HG02798 (cell line): ENCODE measurements around the gene OSBPL3.
"Not testable (repeated sequence)": the region's sequence is repeated elsewhere in the genome, so short reads cannot be mapped to it uniquely, and the experiment has no call there.

Experiments used
- ATAC-seq: cut with Tn5 transposase; IDR thresholded peaks from one replicate; pipeline ENCODE4 v1.9.1; 2021; ENCODE audit warnings: mild to moderate bottlenecking; ENCODE audit not compliant: unreplicated experiment, poor library complexity

Gene OSBPL3, protein sequence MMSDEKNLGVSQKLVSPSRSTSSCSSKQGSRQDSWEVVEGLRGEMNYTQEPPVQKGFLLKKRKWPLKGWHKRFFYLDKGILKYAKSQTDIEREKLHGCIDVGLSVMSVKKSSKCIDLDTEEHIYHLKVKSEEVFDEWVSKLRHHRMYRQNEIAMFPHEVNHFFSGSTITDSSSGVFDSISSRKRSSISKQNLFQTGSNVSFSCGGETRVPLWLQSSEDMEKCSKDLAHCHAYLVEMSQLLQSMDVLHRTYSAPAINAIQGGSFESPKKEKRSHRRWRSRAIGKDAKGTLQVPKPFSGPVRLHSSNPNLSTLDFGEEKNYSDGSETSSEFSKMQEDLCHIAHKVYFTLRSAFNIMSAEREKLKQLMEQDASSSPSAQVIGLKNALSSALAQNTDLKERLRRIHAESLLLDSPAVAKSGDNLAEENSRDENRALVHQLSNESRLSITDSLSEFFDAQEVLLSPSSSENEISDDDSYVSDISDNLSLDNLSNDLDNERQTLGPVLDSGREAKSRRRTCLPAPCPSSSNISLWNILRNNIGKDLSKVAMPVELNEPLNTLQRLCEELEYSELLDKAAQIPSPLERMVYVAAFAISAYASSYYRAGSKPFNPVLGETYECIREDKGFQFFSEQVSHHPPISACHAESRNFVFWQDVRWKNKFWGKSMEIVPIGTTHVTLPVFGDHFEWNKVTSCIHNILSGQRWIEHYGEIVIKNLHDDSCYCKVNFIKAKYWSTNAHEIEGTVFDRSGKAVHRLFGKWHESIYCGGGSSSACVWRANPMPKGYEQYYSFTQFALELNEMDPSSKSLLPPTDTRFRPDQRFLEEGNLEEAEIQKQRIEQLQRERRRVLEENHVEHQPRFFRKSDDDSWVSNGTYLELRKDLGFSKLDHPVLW

GRCh38 chr7:24979863-24980533 lies at the start of gene OSBPL3:
Gene OSBPL3, minus strand, starts transcription at chr7:24980178. Its CDS starts 87,706 bp downstream, at chr7:24892472.
- ATAC-seq = peak; percentile 79

GRCh38 chr7:25029075-25029474 lies 49.1 kb upstream of the OSBPL3 start:
- no peak for ATAC-seq

DNA sequence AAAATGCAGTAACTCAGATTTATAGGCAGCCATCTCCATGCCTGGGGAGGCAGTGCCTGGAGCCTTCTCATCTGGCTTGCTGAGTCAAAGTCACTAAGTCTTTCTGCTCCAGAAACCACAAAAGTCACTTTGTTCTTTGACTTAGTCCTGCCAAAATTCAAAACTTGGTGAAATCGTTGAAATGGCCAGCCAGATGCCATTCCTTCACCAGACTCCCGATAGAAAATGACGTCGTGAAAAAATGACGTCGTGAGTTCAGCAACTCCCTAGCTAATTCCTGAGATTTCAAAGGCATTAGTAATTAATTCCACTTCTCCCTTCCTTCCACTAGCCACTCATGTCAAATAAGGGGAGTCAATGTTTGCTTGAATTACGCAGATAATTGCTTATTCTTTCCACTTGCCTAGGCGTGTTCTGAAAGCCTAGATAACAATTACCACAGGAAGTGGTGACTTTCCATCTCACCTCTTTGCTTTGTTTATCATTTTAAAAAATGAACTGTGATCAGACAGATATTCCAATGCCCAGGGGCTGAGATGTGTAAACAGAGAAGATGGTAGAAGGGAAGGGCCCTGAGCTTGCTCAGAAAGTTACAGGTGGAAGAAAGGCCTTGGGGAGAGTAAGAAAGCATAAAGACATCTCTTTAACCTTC lies 48.5 kb upstream of the OSBPL3 start:
- no peak for ATAC-seq

DNA sequence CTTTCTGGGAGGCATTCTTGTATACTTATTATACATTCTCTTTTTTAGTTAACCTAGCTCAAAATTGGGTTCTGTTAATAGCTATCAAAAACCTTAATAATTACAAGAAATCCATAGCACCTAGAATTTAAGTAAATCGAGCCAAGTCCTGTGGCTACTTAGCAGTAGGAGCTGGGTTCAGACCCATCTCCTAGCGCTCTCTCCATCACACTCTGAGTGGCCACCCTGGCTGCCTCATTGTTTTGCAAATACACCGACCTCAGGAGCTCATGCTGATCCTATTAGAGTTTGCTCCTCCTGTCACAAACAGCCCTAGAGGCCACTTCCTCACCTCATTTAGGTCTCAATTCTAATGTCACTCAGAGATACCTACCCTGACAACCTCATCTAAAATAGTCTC lies 46.2 kb upstream of the OSBPL3 start:
- ATAC-seq = no peak

- no peak for ATAC-seq
Measured at GRCh38 chr7:25025218-25025671, 45.3 kb upstream of the OSBPL3 start.

- no peak for ATAC-seq
Measured at GRCh38 chr7:25024066-25024465, 44.1 kb upstream of the OSBPL3 start.

- ATAC-seq = not testable (repeated sequence)
Measured at GRCh38 chr7:25017671-25018070, 37.7 kb upstream of the OSBPL3 start.

DNA sequence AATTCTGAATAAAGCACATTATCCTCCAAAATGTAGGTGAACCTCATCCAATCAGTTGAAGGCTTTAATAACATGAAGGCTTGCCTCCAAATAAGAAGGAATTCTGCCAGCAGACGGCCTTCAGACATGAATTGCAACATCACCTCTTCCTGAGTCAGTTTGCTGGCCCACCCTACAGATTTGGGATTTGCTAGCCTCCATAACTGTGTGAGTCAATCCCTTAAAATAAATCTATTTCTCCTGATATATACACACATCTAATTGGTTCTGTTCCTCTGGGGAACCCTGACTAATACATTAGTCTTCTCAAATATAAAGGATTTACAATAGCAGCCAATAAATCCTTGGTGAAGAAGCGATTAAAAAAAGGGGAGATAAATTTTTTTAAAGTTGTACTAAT lies 34.8 kb upstream of the OSBPL3 start:
- no peak for ATAC-seq

DNA sequence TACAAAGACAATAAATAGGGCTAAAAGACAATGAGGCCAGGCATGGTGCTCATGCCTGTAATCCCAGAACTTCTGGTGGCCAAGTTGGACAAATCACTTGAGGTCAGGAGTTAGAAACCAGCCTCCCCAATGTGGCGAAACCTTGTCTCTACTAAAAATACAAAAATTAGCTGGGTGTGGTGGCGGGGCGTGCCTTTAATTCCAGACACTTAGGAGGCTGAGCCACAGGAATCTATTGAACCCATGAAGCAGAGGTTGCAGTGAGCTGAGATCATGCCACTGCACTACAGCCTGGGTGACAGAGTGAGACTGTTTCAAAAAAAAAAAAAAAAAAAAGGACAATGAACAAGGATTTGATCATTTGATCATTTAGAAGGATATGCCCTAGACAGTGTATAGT lies 32.7 kb upstream of the OSBPL3 start:
- ATAC-seq = not testable (repeated sequence)

- no peak for ATAC-seq
Measured at GRCh38 chr7:25012254-25012653, 32.3 kb upstream of the OSBPL3 start.

GRCh38 chr7:25009257-25009656 lies 29.3 kb upstream of the OSBPL3 start:
- ATAC-seq = no peak

- ATAC-seq = no peak
Measured at GRCh38 chr7:25007668-25008067, 27.7 kb upstream of the OSBPL3 start.

GRCh38 chr7:25006276-25006675 lies 26.3 kb upstream of the OSBPL3 start:
- no peak for ATAC-seq

DNA sequence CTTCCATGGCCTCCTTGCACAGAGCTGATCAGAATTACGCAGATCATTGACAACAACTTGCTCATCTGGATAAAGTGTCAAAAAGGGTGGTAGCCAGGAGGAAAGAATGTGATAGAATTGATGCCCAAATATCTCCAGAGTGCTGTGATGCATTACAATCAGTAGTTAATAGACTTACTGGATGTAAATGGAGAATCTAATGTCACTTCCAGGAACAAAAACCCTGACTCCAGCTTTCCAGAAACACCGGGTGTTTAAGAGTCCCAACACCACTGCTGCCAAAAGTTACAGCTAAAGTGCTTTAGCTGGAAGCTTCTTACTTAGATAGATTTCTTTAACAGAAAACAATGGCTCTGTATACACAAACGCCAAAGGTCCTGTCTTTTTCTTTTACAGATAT lies 25.7 kb upstream of the OSBPL3 start:
- no peak for ATAC-seq

DNA sequence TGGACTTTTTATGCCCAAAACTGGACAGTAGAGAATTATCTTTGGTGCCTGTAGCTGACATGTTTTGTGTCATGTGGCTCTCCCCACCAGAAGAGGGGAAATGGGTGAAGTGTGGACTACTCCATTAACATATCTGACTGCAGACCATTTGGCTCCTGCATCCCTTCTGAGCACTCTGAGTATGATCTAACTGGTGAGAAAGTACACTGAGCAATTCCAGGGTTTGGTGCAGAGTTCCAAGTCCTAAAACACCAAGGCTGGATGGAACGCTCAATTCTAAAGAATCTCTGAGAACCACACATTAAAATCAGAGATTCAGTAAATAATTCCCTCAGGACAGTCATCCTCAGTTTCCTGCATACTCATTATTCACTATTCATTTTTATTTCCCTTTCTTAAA lies 22.8 kb upstream of the OSBPL3 start:
- no peak for ATAC-seq

GRCh38 chr7:24995466-24995865 lies 15.5 kb upstream of the OSBPL3 start:
- ATAC-seq = no peak

DNA sequence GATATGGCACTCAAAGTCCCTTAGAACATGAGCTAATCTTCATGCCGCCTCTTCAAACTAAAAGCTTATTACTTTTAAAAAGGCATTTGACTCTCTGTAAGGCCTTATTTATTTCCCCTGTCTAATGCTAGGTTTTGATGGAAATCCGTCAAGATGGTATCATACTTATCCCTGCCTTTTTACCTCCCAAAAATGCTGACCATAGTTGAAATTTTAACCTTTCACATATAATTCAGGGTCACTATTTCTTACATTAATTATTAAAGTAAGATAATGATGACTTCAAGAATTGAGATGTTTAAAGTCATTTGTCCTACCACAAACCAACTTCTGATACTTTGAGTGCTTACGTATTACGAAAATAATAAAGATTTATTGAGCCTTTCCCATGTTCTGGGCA lies 12.3 kb upstream of the OSBPL3 start:
- ATAC-seq = no peak

GRCh38 chr7:24991353-24991752 lies 11.4 kb upstream of the OSBPL3 start:
- no peak for ATAC-seq

DNA sequence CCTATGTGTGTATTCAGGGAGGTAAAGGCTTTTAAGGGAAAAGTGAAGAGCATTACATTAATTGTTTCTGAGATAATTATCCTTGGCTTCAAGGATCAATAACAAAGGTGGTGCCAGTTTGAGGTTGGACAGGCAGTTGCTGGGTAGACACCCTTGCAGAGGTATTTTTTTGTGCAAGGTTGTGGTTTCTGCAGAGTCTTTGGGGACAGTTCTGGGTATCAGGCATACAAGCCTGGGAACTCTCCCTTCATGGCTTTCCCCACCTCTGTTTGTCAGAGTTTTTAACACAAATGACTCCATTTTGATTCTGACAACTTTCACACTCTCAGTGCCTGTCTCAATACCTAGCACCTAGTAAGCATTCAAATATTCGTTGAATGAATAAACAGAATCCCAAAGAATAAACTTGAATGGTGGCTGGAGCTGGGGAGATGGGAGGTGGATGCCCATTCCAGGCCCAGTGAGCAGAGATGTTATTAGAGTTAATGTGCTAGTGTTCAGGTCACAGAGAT lies 7.4 kb upstream of the OSBPL3 start:
- no peak for ATAC-seq

- no peak for ATAC-seq
Measured at GRCh38 chr7:24982917-24983316, 2.9 kb upstream of the OSBPL3 start.
